Measurements from ENCODE around the gene BCL2L11.

Gene BCL2L11

GRCh38 chr2:111118481-111118980, 2.2 kb upstream of the BCL2L11 start:
- DNase-seq, result peak; percentile 6

- peak; percentile 8 for DNase-seq
These were observed 1.5 kb upstream of the BCL2L11 start for GRCh38 chr2:111118981-111119821.

- no peak for DNase-seq
These were observed 877 bp upstream of the BCL2L11 start for GRCh38 chr2:111119822-111120252.

- DNase-seq, result peak; percentile 28
These were observed 514 bp downstream of the BCL2L11 start for GRCh38 chr2:111121028-111121827.

GRCh38 chr2:111121828-111122630, 1.3 kb downstream of the BCL2L11 start:
- peak; percentile 65 for DNase-seq

GRCh38 chr2:111122631-111123421, 2.1 kb downstream of the BCL2L11 start:
- DNase-seq, result peak; percentile 7

GRCh38 chr2:111123751-111124150, 3.0 kb downstream of the BCL2L11 start:
- no peak for DNase-seq

GRCh38 chr2:111126581-111126980, 5.9 kb downstream of the BCL2L11 start:
- no peak for DNase-seq

GRCh38 chr2:111127351-111127750, 6.6 kb downstream of the BCL2L11 start:
- no peak for DNase-seq

- DNase-seq, result no peak
These were observed 7.4 kb downstream of the BCL2L11 start for GRCh38 chr2:111128096-111128495.

- no peak for DNase-seq
These were observed 12.9 kb downstream of the BCL2L11 start for GRCh38 chr2:111133603-111134002.

GRCh38 chr2:111134055-111134454, 13.3 kb downstream of the BCL2L11 start:
- no peak for DNase-seq

GRCh38 chr2:111135237-111135909, 14.7 kb downstream of the BCL2L11 start:
- no peak for DNase-seq

GRCh38 chr2:111135910-111136297, 15.2 kb downstream of the BCL2L11 start:
- no peak for DNase-seq

GRCh38 chr2:111138839-111139238, 18.1 kb downstream of the BCL2L11 start:
- no peak for DNase-seq

- no peak for DNase-seq
These were observed 19.1 kb downstream of the BCL2L11 start for GRCh38 chr2:111139637-111140317.

- no peak for DNase-seq
These were observed 20.1 kb downstream of the BCL2L11 start for GRCh38 chr2:111140815-111141214.

GRCh38 chr2:111142101-111142500, 21.4 kb downstream of the BCL2L11 start:
- DNase-seq, result no peak

- no peak for DNase-seq
These were observed 22.6 kb downstream of the BCL2L11 start for GRCh38 chr2:111143107-111143842.

- DNase-seq, result no peak
These were observed 23.1 kb downstream of the BCL2L11 start for GRCh38 chr2:111143843-111144198.

Data from effector CD4-positive, alpha-beta T cell (primary cell).